ENCODE data around the gene VRK1. TPM values are rescaled to one million over a fixed set of nuclear protein-coding genes. Genes with fewer than 3 reads are reported as not detected.

VRK1 gene
- total and polyA plus RNA-seq, 2 of the 4 experiments (the other 2 are of a cell fraction), result 14.2 to 19.9 TPM

- intact Hi-C loops (cut with micrococcal nuclease) (no loop called here), in situ Hi-C loops (cut with MboI; ENCODE audit: low sequenced_read_pairs) (no loop called here), dilution Hi-C loops (cut with HindIII; ENCODE audit: low sequenced_read_pairs, unreplicated experiment) (no loop called here)
- no peak overlapping the region for H2AK5ac ChIP-seq (ENCODE audit: low read depth, low read length)
- H2AK9ac ChIP-seq (replicated peaks; ENCODE audit: low read depth, low read length, poor library complexity), result no peak overlapping the region
- TF ChIP-seq USF2 (IDR thresholded peaks at IDR 0.05; ENCODE audit: low read depth, low read length), result no peak
- no peak for TF ChIP-seq MXI1 (IDR thresholded peaks at IDR 0.05; ENCODE audit: borderline replicate concordance, low read depth, low read length)
- TF ChIP-seq NFE2L2 (IDR thresholded peaks at IDR 0.05; ENCODE audit: low read depth, low read length), result no peak
- no peak for TF ChIP-seq MAFK (IDR thresholded peaks at IDR 0.05; ENCODE audit: low read depth, low read length)
- no peak for TF ChIP-seq CEBPB (IDR thresholded peaks at IDR 0.05; ENCODE audit: low read depth, low read length)
- TF ChIP-seq, protein P1, sequence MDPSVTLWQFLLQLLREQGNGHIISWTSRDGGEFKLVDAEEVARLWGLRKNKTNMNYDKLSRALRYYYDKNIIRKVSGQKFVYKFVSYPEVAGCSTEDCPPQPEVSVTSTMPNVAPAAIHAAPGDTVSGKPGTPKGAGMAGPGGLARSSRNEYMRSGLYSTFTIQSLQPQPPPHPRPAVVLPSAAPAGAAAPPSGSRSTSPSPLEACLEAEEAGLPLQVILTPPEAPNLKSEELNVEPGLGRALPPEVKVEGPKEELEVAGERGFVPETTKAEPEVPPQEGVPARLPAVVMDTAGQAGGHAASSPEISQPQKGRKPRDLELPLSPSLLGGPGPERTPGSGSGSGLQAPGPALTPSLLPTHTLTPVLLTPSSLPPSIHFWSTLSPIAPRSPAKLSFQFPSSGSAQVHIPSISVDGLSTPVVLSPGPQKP (IDR thresholded peaks at IDR 0.05; ENCODE audit: borderline replicate concordance, low read depth, low read length), result no peak
- TF ChIP-seq BHLHE40 (IDR thresholded peaks at IDR 0.05; ENCODE audit: low read depth, low read length), result no peak
- TF ChIP-seq RFX5 (IDR thresholded peaks at IDR 0.05; ENCODE audit: low read depth, low read length), result no peak
- TF ChIP-seq MAZ (IDR thresholded peaks at IDR 0.05; ENCODE audit: borderline replicate concordance, low read depth, low read length), result no peak
- no peak for TF ChIP-seq SMC3 (IDR thresholded peaks at IDR 0.05; ENCODE audit: low read depth, low read length)
- no peak for TF ChIP-seq POLR2A (IDR thresholded peaks at IDR 0.05; ENCODE audit: low read depth, low read length)
- TF ChIP-seq RAD21 (IDR thresholded peaks at IDR 0.05; ENCODE audit: low read length), result no peak
- no peak for TF ChIP-seq CTCF (conservative IDR thresholded peaks at IDR 0.05; ENCODE audit: low read depth, low read length)
- no peak for TF ChIP-seq FOS (IDR thresholded peaks at IDR 0.05; ENCODE audit: low read depth, low read length)
- ATAC-seq (ENCODE audit: low read depth) (no peak), DNase-seq (no peak)
- POLR2A ChIA-PET (ENCODE audit: unreplicated experiment), result no interaction called here
- H3K4ac ChIP-seq (ENCODE audit: low read depth, low read length), result no peak overlapping the region
- no peak overlapping the region for H3K27ac ChIP-seq (ENCODE audit: insufficient read depth, low read length)
- H3K9ac ChIP-seq (ENCODE audit: low read depth, low read length), result no peak overlapping the region
- no peak overlapping the region for H3K14ac ChIP-seq (replicated peaks; ENCODE audit: low read depth, low read length)
- no peak overlapping the region for H2BK20ac ChIP-seq (ENCODE audit: low read depth, low read length)
- no TSS peak for BruUV-seq (replicated peaks)
- H3K36me3 ChIP-seq (ENCODE audit: control insufficient read depth, insufficient read depth, low read length), result no peaks in the 10 kb centered on the region
- no peak overlapping the region for H2BK5ac ChIP-seq (ENCODE audit: low read depth, low read length, poor library complexity, severe bottlenecking)
- H3K18ac ChIP-seq (ENCODE audit: low read depth, low read length), result no peak overlapping the region
- CTCF ChIA-PET, result no interaction called here
- no peaks in the 10 kb centered on the region for H3K79me1 ChIP-seq (ENCODE audit: low read depth in 1 of 2, low read length in 2 of 2)
- no peaks in the 10 kb centered on the region for H3K9me1 ChIP-seq (ENCODE audit: insufficient read depth, low read length)
- H3K23ac ChIP-seq (ENCODE audit: low read depth, low read length), result no peak overlapping the region
- H4K5ac ChIP-seq (ENCODE audit: low read depth, low read length), result no peak overlapping the region
- no peaks in the 10 kb centered on the region for H4K20me1 ChIP-seq (ENCODE audit: insufficient read depth, low read length)
- 60% methylated on average over 1 of the region's 4 CpGs; no CpG with 5 or more reads in 1 of the 2 experiments for WGBS, 2 experiments (ENCODE audit: extremely low coverage in 2 of 2, insufficient read length in 1 of 2)
- no peak overlapping the region for H4K8ac ChIP-seq (ENCODE audit: low read depth in 2 of 2, low read length in 2 of 2)
- peaks cover 15% of the 10 kb centered on the region; the same call in 1 of the 2 replicates for H3K9me3 ChIP-seq (ENCODE audit: control insufficient read depth, insufficient read depth, low read length)
- H3K4me1 ChIP-seq (ENCODE audit: control insufficient read depth, insufficient read depth, low read length), result no peaks in the 10 kb centered on the region
- no peak overlapping the region for H3K56ac ChIP-seq (ENCODE audit: extremely low read depth, insufficient read depth, low read length)
- no peak overlapping the region for H2BK15ac ChIP-seq (ENCODE audit: low read depth, low read length)
- no peak overlapping the region for H3K4me3 ChIP-seq (ENCODE audit: insufficient read depth, low read depth, low read length)
- no peak overlapping the region for H4K91ac ChIP-seq (ENCODE audit: insufficient read depth, low read depth, low read length)
- no peak overlapping the region for H2BK120ac ChIP-seq (ENCODE audit: low read depth, low read length)
- no peaks in the 10 kb centered on the region for H3K27me3 ChIP-seq (ENCODE audit: control insufficient read depth, insufficient read depth, low read length)
- no peak overlapping the region for H2AFZ ChIP-seq (replicated peaks; ENCODE audit: low read length, poor library complexity)
- no peak overlapping the region for H3K4me2 ChIP-seq (ENCODE audit: low read depth, low read length)
Observed at GRCh38 chr14:96925422-96925821, 128.2 kb downstream of the VRK1 start.
